ENCODE data around the gene DHRSX. TPM values are rescaled to one million over a fixed set of nuclear protein-coding genes. Genes with fewer than 3 reads are reported as not detected.

The DHRSX gene
- total and polyA plus RNA-seq, 2 of the 13 experiments (the other 11 are each of a cell fraction or from before 2014, with no cell fraction given): 15.5 to 24.3 TPM

- TF ChIP-seq ZNF292 (CRISPR knock-in tag; IDR thresholded peaks at IDR 0.05; ENCODE audit: borderline replicate concordance, low read depth): no peak
- peak; percentile 79 for TF ChIP-seq HNRNPK (IDR thresholded peaks at IDR 0.05; ENCODE audit: low read depth, low read length, poor library complexity, severe bottlenecking)
- TF ChIP-seq RERE (CRISPR knock-in tag; IDR thresholded peaks at IDR 0.05; ENCODE audit: low read depth): no peak
- TF ChIP-seq ZZZ3 (CRISPR knock-in tag; IDR thresholded peaks at IDR 0.05; ENCODE audit: borderline replicate concordance): no peak
- ChIA-PET CTCF (ENCODE audit: low intra/inter-chr PET ratio, low total read pairs) (no interaction called here), POLR2A (no interaction called here)
- ATAC-seq: no peak
- no peaks in the 10 kb centered on the region for H3K79me2 ChIP-seq (ENCODE audit: insufficient read depth, low read length)
- no peak overlapping the region for H3K27ac ChIP-seq (ENCODE audit: extremely low read length, insufficient read depth, low read length)
- peaks cover 0 to 1% of the 10 kb centered on the region in 2 experiments; a peak in 2 of 5 replicates for H3K36me3 ChIP-seq (replicated peaks in 1 of 2; ENCODE audit: control insufficient read depth in 1 of 2, insufficient read depth in 2 of 2, low read length in 2 of 2)
- no peak overlapping the region for H2AFZ ChIP-seq (ENCODE audit: low read length)
- FAIRE-seq: no peak
- 48% methylated on average over 2 of the region's 2 CpGs for WGBS (ENCODE audit: low lambda C conversion rate)
- H3K27me3 ChIP-seq (ENCODE audit: control insufficient read depth in 1 of 2, insufficient read depth in 2 of 2, low read length in 2 of 2): no peaks in the 10 kb centered on the region
- no peak overlapping the region for H3K4me3 ChIP-seq (replicated peaks in 1 of 3; ENCODE audit: insufficient read depth in 1 of 3, low read depth in 2 of 3, low read length in 3 of 3)
- intact Hi-C loops (cut with micrococcal nuclease; ENCODE audit: unreplicated experiment) (no loop called here), in situ Hi-C loops (cut with HindIII; ENCODE audit: extremely low pct_ligation_motif_present, low pct_unique_long_range_greater_than_20kb) (no loop called here)
- H3K4me2 ChIP-seq (ENCODE audit: low read depth, low read length): no peak overlapping the region
- H4K20me1 ChIP-seq (ENCODE audit: insufficient read depth, low read length): no peaks in the 10 kb centered on the region
- DNase-seq (ENCODE audit: low spot score): no peak
- no TSS peak for BruUV-seq (replicated peaks)
- peaks cover 8% of the 10 kb centered on the region; the same call in 1 of the 2 replicates for H3K4me1 ChIP-seq (ENCODE audit: insufficient read depth, low read length)
- H3K9ac ChIP-seq (ENCODE audit: insufficient read depth, low read depth, low read length): no peak overlapping the region
- H3K9me3 ChIP-seq (ENCODE audit: low read length): no peaks in the 10 kb centered on the region
Observed at GRCh38 chrX:2228536-2228935, 272.2 kb downstream of the DHRSX start.

Data from HepG2 (cell line).